H9 (cell line): ENCODE data around the gene PLCL1. TPM values are rescaled to one million over a fixed set of nuclear protein-coding genes. Genes with fewer than 3 reads are reported as not detected.

Experiments
- DNase-seq: peaks from one replicate; pipeline ENCODE4 v3.0.0-alpha.2; 2017
- H2AFZ ChIP-seq: one replicate; pipeline ENCODE4 v1.6.1; 2013; ENCODE audit warnings: mild to moderate bottlenecking, low read length, control low read depth, moderate library complexity
- H2AK5ac ChIP-seq: 2 replicates; pipeline ENCODE4 v1.6.1; 2013; ENCODE audit warnings: low read length, control low read depth, mixed read lengths; ENCODE audit not compliant: insufficient read length
- H2BK120ac ChIP-seq: one replicate; pipeline ENCODE4 v1.6.1; 2013; ENCODE audit warnings: low read depth, mild to moderate bottlenecking, low read length, control low read depth, inconsistent platforms; ENCODE audit not compliant: poor library complexity, severe bottlenecking
- H2BK12ac ChIP-seq: 2 replicates; pipeline ENCODE4 v1.6.1; 2013; ENCODE audit warnings: low read length, control low read depth, mixed read lengths, low read depth; ENCODE audit not compliant: insufficient read length
- H2BK15ac ChIP-seq: 2 replicates; pipeline ENCODE4 v1.6.1; 2013; ENCODE audit warnings: low read depth, low read length, control low read depth
- H2BK20ac ChIP-seq: one replicate; pipeline ENCODE4 v1.6.1; 2013; ENCODE audit warnings: low read depth, mild to moderate bottlenecking, low read length, control low read depth, inconsistent platforms; ENCODE audit not compliant: poor library complexity, severe bottlenecking
- H2BK5ac ChIP-seq: 2 replicates; pipeline ENCODE4 v1.6.1; 2013; ENCODE audit warnings: low read length, control low read depth, mixed read lengths; ENCODE audit not compliant: insufficient read length
- H3K14ac ChIP-seq: 2 replicates; pipeline ENCODE4 v1.6.1; 2013; ENCODE audit warnings: low read length, control low read depth; ENCODE audit not compliant: insufficient read depth
- H3K18ac ChIP-seq: 2 replicates; pipeline ENCODE4 v1.6.1; 2013; ENCODE audit warnings: low read depth, mild to moderate bottlenecking, mixed read lengths, low read length, control low read depth; ENCODE audit not compliant: insufficient read length
- H3K23ac ChIP-seq: 2 replicates; pipeline ENCODE4 v1.6.1; 2013; ENCODE audit warnings: low read length, control low read depth, mixed read lengths, low read depth; ENCODE audit not compliant: insufficient read length
- H3K23me2 ChIP-seq: 2 replicates; pipeline ENCODE4 v1.6.1; 2013; ENCODE audit warnings: low read depth, mild to moderate bottlenecking, mixed read lengths, low read length, control low read depth; ENCODE audit not compliant: insufficient read length, poor library complexity, severe bottlenecking
- H3K27ac ChIP-seq: 2 replicates; pipeline ENCODE4 v1.5.1; 2013; ENCODE audit warnings: low read length, control low read depth, mixed read lengths, low read depth; ENCODE audit not compliant: insufficient read length
- H3K27me3 ChIP-seq: 2 replicates; pipeline ENCODE4 v1.6.1; 2013; ENCODE audit warnings: low read length, control low read depth, inconsistent platforms; ENCODE audit not compliant: insufficient read depth
- H3K4ac ChIP-seq: 2 replicates; pipeline ENCODE4 v1.6.1; 2013; ENCODE audit warnings: low read depth, mild to moderate bottlenecking, control low read depth, inconsistent platforms, low read length, moderate library complexity
- H3K4me1 ChIP-seq: 2 replicates; pipeline ENCODE4 v1.6.1; 2013; ENCODE audit warnings: low read length, control low read depth, inconsistent platforms; ENCODE audit not compliant: insufficient read depth
- H3K4me2 ChIP-seq: 2 replicates; pipeline ENCODE4 v1.6.1; 2013; ENCODE audit warnings: low read length, control low read depth, mixed read lengths; ENCODE audit not compliant: insufficient read length, insufficient read depth
- H3K56ac ChIP-seq: 2 replicates; pipeline ENCODE4 v1.6.1; 2013; ENCODE audit warnings: low read depth, mild to moderate bottlenecking, mixed read lengths, low read length, control low read depth; ENCODE audit not compliant: insufficient read length
- H3K79me1 ChIP-seq: 2 replicates; pipeline ENCODE4 v1.6.1; 2013; ENCODE audit warnings: low read depth, mild to moderate bottlenecking, moderate library complexity, low read length, control low read depth, inconsistent platforms; ENCODE audit not compliant: insufficient read depth, poor library complexity, severe bottlenecking
- H3K79me2 ChIP-seq: 2 replicates; pipeline ENCODE4 v1.6.1; 2013; ENCODE audit warnings: low read length, control low read depth, inconsistent platforms; ENCODE audit not compliant: insufficient read depth
- H3K9ac ChIP-seq: 2 replicates; pipeline ENCODE4 v1.6.1; 2013; ENCODE audit warnings: low read length, control low read depth, mixed read lengths; ENCODE audit not compliant: insufficient read length; ENCODE audit errors: extremely low read depth
- H3K9me3 ChIP-seq: one replicate; pipeline ENCODE4 v1.6.1; 2013; ENCODE audit warnings: low read depth, low read length, inconsistent platforms; ENCODE audit not compliant: control insufficient read depth
- H3T11ph ChIP-seq: one replicate; pipeline ENCODE4 v1.6.1; 2013; ENCODE audit warnings: mild to moderate bottlenecking, low read length, control low read depth, inconsistent platforms
- H4K20me1 ChIP-seq: one replicate; pipeline ENCODE4 v1.6.1; 2013; ENCODE audit not compliant: control insufficient read depth, insufficient read length, insufficient read depth
- H4K5ac ChIP-seq: 2 replicates; pipeline ENCODE4 v1.6.1; 2013; ENCODE audit warnings: low read depth, mild to moderate bottlenecking, mixed read lengths, low read length, control low read depth; ENCODE audit not compliant: insufficient read length
- H4K8ac ChIP-seq: replicated peaks from 2 replicates; pipeline ENCODE4 v1.6.1; 2013; ENCODE audit warnings: low read length, control low read depth, mixed read lengths, low read depth; ENCODE audit not compliant: insufficient read length
- H4K91ac ChIP-seq: 2 replicates; pipeline ENCODE4 v1.6.1; 2013; ENCODE audit warnings: low read depth, mild to moderate bottlenecking, moderate library complexity, mixed read lengths, low read length, control low read depth; ENCODE audit not compliant: insufficient read length
- H3K27ac Mint-ChIP-seq, 3 experiments: 2 replicates in 2 of 3; 3 replicates in 1 of 3; pipeline ENCODE4 v1.8.0; 2020 to 2021; ENCODE audit warnings: mixed read lengths in 3 of 3, mild to moderate bottlenecking in 1 of 3, moderate library complexity in 1 of 3
- H3K27me3 Mint-ChIP-seq: 2 replicates; pipeline ENCODE4 v1.8.0; 2021; ENCODE audit warnings: low read depth, mild to moderate bottlenecking, moderate library complexity, mixed read lengths
- H3K36me3 Mint-ChIP-seq, 3 experiments: 2 replicates in 2 of 3; 3 replicates in 1 of 3; pipeline ENCODE4 v1.8.0; 2020 to 2021; ENCODE audit warnings: low read depth in 3 of 3, mixed read lengths in 3 of 3; ENCODE audit not compliant: insufficient read depth in 1 of 3
- H3K4me1 Mint-ChIP-seq, 2 experiments: 2 replicates each; pipeline ENCODE4 v1.8.0; 2020; ENCODE audit warnings: mixed read lengths in 2 of 2
- H3K4me3 Mint-ChIP-seq, 2 experiments: 2 replicates in 1 of 2; 3 replicates in 1 of 2; pipeline ENCODE4 v1.8.0; 2020 to 2021; ENCODE audit warnings: mild to moderate bottlenecking in 2 of 2, mixed read lengths in 2 of 2, moderate library complexity in 1 of 2
- H3K9me3 Mint-ChIP-seq, 2 experiments: 2 replicates in 1 of 2; 3 replicates in 1 of 2; pipeline ENCODE4 v1.8.0; 2020; ENCODE audit warnings: mild to moderate bottlenecking in 2 of 2, mixed read lengths in 2 of 2, moderate library complexity in 1 of 2
- CTCF ChIP-seq: fragments of 200-600 bp; sonication (generic); conservative IDR thresholded peaks from 3 replicates; pipeline ENCODE4 v1.8.0; 2021; ENCODE audit warnings: antibody characterized with exemption, mild to moderate bottlenecking
- WGBS: extraction: QIAGEN DNeasy Blood & Tissue Kit; methylation state at CpG from one replicate; pipeline ENCODE4 v1.1.7; 2013; ENCODE audit warnings: missing lambda C conversion rate, low lambda C conversion rate, mixed read lengths; ENCODE audit not compliant: insufficient read length; ENCODE audit errors: extremely low coverage; 5-methylcytosine and 5-hydroxymethylcytosine counted together
- total RNA-seq: library from RNA; stranded (reverse); gene quantifications from 2 replicates; pipeline ENCODE4 v1.2.1, GENCODE V29; 2021

PLCL1 gene
- total RNA-seq, 1 experiment from 2014 or later = 0.04 TPM

- Histone ChIP-seq H2BK12ac (no peak overlapping the region), H4K8ac (no peak overlapping the region), H2BK120ac (no peak overlapping the region), H3K79me2 (no peaks in the 10 kb centered on the region), H2BK20ac (no peak overlapping the region), H4K91ac (no peak overlapping the region), H4K5ac (no peak overlapping the region), H3K4me1 (no peaks in the 10 kb centered on the region), H2BK15ac (no peak overlapping the region), H3K4ac (no peak overlapping the region), H3K18ac (no peak overlapping the region), H2AFZ (no peak overlapping the region), H3K27me3 (no peaks in the 10 kb centered on the region), H3K56ac (no peak overlapping the region), H4K20me1 (no peaks in the 10 kb centered on the region), H3K23ac (no peak overlapping the region), H3K9ac (no peak overlapping the region), H2AK5ac (no peak overlapping the region), H2BK5ac (no peak overlapping the region), H3K14ac (no peak overlapping the region), H3K27ac (no peak overlapping the region), H3T11ph (no peak overlapping the region), H3K79me1 (no peaks in the 10 kb centered on the region), H3K4me2 (no peak overlapping the region), H3K23me2 (no peaks in the 10 kb centered on the region), H3K9me3 (no peaks in the 10 kb centered on the region)
- H3K36me3 Mint-ChIP-seq = no peaks in the 10 kb centered on the region
- DNase-seq = no peak
- H3K27ac Mint-ChIP-seq = no peak overlapping the region
- TF ChIP-seq CTCF = no peak
- H3K4me3 Mint-ChIP-seq = no peak overlapping the region
- peaks cover 0 to 15% of the 10 kb centered on the region in 2 experiments; a peak in 2 of 4 replicates for H3K4me1 Mint-ChIP-seq
- no peaks in the 10 kb centered on the region for H3K9me3 Mint-ChIP-seq
- no peaks in the 10 kb centered on the region for H3K27me3 Mint-ChIP-seq
- WGBS = no CpG with 5 or more reads among the region's 2 CpGs
Observed at GRCh38 chr2:198073253-198073652, 268.9 kb downstream of the PLCL1 start.
